Measurements from ENCODE around the gene C17orf107.

DNA sequence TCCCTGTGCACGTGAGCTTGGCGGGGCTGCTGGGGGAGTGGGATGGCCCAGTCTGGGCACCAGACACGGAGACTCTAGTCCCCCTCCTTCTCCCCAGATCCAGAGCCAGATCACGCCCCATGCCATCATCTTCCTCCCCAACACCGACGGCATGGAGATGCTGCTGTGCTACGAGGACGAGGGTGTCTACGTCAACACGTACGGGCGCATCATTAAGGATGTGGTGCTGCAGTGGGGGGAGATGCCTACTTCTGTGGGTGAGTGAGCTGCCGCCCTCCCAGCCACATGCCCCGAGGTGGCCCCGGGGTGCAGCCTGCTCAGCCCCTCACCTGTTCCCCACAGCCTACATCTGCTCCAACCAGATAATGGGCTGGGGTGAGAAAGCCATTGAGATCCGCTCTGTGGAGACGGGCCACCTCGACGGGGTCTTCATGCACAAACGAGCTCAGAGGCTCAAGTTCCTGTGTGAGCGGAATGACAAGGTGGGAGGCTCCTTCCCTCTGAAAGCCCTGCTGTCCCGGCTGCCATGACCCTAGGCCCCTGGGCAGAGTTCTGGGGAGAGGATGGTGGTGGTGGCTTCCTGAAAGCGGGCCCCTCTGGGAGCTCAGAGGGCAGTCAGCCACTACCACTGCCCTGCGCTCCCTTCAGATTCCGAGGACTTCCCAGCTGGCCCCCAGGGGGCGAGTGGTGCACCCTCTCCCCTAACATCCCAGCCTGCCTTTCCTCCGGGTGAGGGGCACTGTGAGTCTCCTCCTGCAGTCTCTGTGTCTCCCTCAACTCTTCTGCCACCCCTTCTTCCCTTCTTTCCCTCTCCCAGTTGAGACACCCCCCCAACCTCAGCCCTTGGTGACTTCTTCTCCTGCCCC is 2.8 kb upstream of the C17orf107 start:
- TF ChIP-seq, protein P1, sequence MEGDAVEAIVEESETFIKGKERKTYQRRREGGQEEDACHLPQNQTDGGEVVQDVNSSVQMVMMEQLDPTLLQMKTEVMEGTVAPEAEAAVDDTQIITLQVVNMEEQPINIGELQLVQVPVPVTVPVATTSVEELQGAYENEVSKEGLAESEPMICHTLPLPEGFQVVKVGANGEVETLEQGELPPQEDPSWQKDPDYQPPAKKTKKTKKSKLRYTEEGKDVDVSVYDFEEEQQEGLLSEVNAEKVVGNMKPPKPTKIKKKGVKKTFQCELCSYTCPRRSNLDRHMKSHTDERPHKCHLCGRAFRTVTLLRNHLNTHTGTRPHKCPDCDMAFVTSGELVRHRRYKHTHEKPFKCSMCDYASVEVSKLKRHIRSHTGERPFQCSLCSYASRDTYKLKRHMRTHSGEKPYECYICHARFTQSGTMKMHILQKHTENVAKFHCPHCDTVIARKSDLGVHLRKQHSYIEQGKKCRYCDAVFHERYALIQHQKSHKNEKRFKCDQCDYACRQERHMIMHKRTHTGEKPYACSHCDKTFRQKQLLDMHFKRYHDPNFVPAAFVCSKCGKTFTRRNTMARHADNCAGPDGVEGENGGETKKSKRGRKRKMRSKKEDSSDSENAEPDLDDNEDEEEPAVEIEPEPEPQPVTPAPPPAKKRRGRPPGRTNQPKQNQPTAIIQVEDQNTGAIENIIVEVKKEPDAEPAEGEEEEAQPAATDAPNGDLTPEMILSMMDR (IDR thresholded peaks at IDR 0.05), result 0 out of 2 replicates have a peak, but pooled peaks have one; percentile 6
- TF ChIP-seq POLR2AphosphoS5 (IDR thresholded peaks at IDR 0.05; ENCODE audit: low read depth, low read length), result no peak
- TF ChIP-seq, protein P2, sequence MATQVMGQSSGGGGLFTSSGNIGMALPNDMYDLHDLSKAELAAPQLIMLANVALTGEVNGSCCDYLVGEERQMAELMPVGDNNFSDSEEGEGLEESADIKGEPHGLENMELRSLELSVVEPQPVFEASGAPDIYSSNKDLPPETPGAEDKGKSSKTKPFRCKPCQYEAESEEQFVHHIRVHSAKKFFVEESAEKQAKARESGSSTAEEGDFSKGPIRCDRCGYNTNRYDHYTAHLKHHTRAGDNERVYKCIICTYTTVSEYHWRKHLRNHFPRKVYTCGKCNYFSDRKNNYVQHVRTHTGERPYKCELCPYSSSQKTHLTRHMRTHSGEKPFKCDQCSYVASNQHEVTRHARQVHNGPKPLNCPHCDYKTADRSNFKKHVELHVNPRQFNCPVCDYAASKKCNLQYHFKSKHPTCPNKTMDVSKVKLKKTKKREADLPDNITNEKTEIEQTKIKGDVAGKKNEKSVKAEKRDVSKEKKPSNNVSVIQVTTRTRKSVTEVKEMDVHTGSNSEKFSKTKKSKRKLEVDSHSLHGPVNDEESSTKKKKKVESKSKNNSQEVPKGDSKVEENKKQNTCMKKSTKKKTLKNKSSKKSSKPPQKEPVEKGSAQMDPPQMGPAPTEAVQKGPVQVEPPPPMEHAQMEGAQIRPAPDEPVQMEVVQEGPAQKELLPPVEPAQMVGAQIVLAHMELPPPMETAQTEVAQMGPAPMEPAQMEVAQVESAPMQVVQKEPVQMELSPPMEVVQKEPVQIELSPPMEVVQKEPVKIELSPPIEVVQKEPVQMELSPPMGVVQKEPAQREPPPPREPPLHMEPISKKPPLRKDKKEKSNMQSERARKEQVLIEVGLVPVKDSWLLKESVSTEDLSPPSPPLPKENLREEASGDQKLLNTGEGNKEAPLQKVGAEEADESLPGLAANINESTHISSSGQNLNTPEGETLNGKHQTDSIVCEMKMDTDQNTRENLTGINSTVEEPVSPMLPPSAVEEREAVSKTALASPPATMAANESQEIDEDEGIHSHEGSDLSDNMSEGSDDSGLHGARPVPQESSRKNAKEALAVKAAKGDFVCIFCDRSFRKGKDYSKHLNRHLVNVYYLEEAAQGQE (IDR thresholded peaks at IDR 0.05; ENCODE audit: insufficient read depth in 1 of 2, low read depth in 2 of 2, low read length in 1 of 2), result no peak
- TF ChIP-seq TCF7L2 (IDR thresholded peaks at IDR 0.05; ENCODE audit: low read depth, low read length), result no peak
